Measurements from ENCODE around the gene LHCGR.

The LHCGR gene

GRCh38 chr2:48759682-48760081, 4.2 kb upstream of the LHCGR start:
- ChIA-PET POLR2A (interaction anchor here (0.6 kb wide), 1 partner anchor 17 kb away, joined by 3 read pairs; no protein-coding TSS in a partner anchor), CTCF (no interaction called here)
- Histone ChIP-seq H3K4me3 (ENCODE audit: low read depth, low read length) (no peak overlapping the region), H3K27ac (ENCODE audit: extremely low read depth, low read depth, low read length) (no peak overlapping the region), H3K4me1 (ENCODE audit: control insufficient read depth, insufficient read depth, low read length) (no peaks in the 10 kb centered on the region), H3K9me3 (ENCODE audit: control insufficient read depth, insufficient read depth, low read depth, low read length) (no peaks in the 10 kb centered on the region), H3K36me3 (ENCODE audit: control insufficient read depth in 2 of 2, insufficient read depth in 1 of 2, low read length in 2 of 2) (no peaks in the 10 kb centered on the region)
- TF ChIP-seq ZFHX2 (tag by site-specific recombination; conservative IDR thresholded peaks at IDR 0.05) (no peak), ZNF549 (tag by site-specific recombination; IDR thresholded peaks at IDR 0.05) (no peak), ZNF202 (tag by site-specific recombination; IDR thresholded peaks at IDR 0.05; ENCODE audit: borderline replicate concordance) (no peak), MEIS1 (CRISPR knock-in tag; IDR thresholded peaks at IDR 0.05; ENCODE audit: borderline replicate concordance) (no peak), ZNF843 (tag by site-specific recombination; IDR thresholded peaks at IDR 0.05) (no peak), REST (tag by site-specific recombination; IDR thresholded peaks at IDR 0.05) (no peak), YY1 (tag by site-specific recombination; IDR thresholded peaks at IDR 0.05) (no peak)

GRCh38 chr2:48756289-48756688, 765 bp upstream of the LHCGR start:
- H3K27ac ChIP-seq (ENCODE audit: extremely low read depth, low read depth, low read length), result no peak overlapping the region
- H3K36me3 ChIP-seq (ENCODE audit: control insufficient read depth in 2 of 2, insufficient read depth in 1 of 2, low read length in 2 of 2), result no peaks in the 10 kb centered on the region
- H3K9me3 ChIP-seq (ENCODE audit: control insufficient read depth, insufficient read depth, low read depth, low read length), result no peaks in the 10 kb centered on the region
- no peaks in the 10 kb centered on the region for H3K4me1 ChIP-seq (ENCODE audit: control insufficient read depth, insufficient read depth, low read length)
- H3K4me3 ChIP-seq (ENCODE audit: low read depth, low read length), result no peak overlapping the region
- ChIA-PET POLR2A (no interaction called here), CTCF (interaction anchor here (0.6 kb wide), 1 partner anchor 16 kb away, joined by 5 read pairs; no protein-coding TSS in a partner anchor)
- TF ChIP-seq ZNF24 (tag by site-specific recombination; IDR thresholded peaks at IDR 0.05) (no peak), BCL6B (tag by site-specific recombination; IDR thresholded peaks at IDR 0.05) (no peak), ZNF785 (tag by site-specific recombination; IDR thresholded peaks at IDR 0.05) (no peak), ZNF518A (tag by site-specific recombination; conservative IDR thresholded peaks at IDR 0.05; ENCODE audit: low read depth) (no peak), SALL2 (tag by site-specific recombination; IDR thresholded peaks at IDR 0.05; ENCODE audit: borderline replicate concordance) (no peak), ZNF623 (tag by site-specific recombination; IDR thresholded peaks at IDR 0.05) (no peak), ZBTB21 (tag by site-specific recombination; IDR thresholded peaks at IDR 0.05) (no peak), ZBTB6 (tag by site-specific recombination; IDR thresholded peaks at IDR 0.05) (no peak), ZNF2 (tag by site-specific recombination; IDR thresholded peaks at IDR 0.05) (no peak), ZNF155 (tag by site-specific recombination; IDR thresholded peaks at IDR 0.05) (no peak), ZBTB7A (tag by site-specific recombination; IDR thresholded peaks at IDR 0.05; ENCODE audit: low read depth) (no peak), KLF16 (tag by site-specific recombination; IDR thresholded peaks at IDR 0.05) (no peak), ATF2 (tag by site-specific recombination; IDR thresholded peaks at IDR 0.05; ENCODE audit: low read depth) (no peak), ZNF394 (tag by site-specific recombination; IDR thresholded peaks at IDR 0.05; ENCODE audit: borderline replicate concordance) (no peak), ZNF624 (tag by site-specific recombination; IDR thresholded peaks at IDR 0.05) (no peak), BCL11A (tag by site-specific recombination; IDR thresholded peaks at IDR 0.05; ENCODE audit: low read depth) (no peak)

All from HEK293 (cell line).